Globus pallidus (tissue), 1 donor: ENCODE data around the gene PHEX.

Source experiments
- DNase-seq: peaks from one replicate; pipeline ENCODE4 v3.0.0-alpha.2; 2015; ENCODE audit warnings: low spot score

Gene PHEX

GRCh38 chrX:22041907-22042530 is 9.9 kb downstream of the PHEX start:
- DNase-seq, result no peak

- DNase-seq, result no peak
Measured at GRCh38 chrX:22043872-22044271, 11.7 kb downstream of the PHEX start.

- DNase-seq, result no peak
Measured at GRCh38 chrX:22047468-22047867, 15.3 kb downstream of the PHEX start.

- no peak for DNase-seq
Measured at GRCh38 chrX:22053481-22053880, 21.4 kb downstream of the PHEX start.

- no peak for DNase-seq
Measured at GRCh38 chrX:22056235-22056634, 24.1 kb downstream of the PHEX start.

GRCh38 chrX:22057667-22058066 is 25.5 kb downstream of the PHEX start:
- DNase-seq, result no peak

- DNase-seq, result no peak
Measured at GRCh38 chrX:22059775-22060174, 27.6 kb downstream of the PHEX start.

- DNase-seq, result no peak
Measured at GRCh38 chrX:22060415-22061280, 28.5 kb downstream of the PHEX start.

GRCh38 chrX:22063284-22063683 is 31.2 kb downstream of the PHEX start:
- no peak for DNase-seq

GRCh38 chrX:22069586-22069985 is 37.5 kb downstream of the PHEX start:
- no peak for DNase-seq

- DNase-seq, result no peak
Measured at GRCh38 chrX:22073928-22074327, 41.8 kb downstream of the PHEX start.

GRCh38 chrX:22078117-22078516 is 46.0 kb downstream of the PHEX start:
- no peak for DNase-seq

GRCh38 chrX:22081475-22082092 is 49.5 kb downstream of the PHEX start:
- peak; percentile 1 for DNase-seq

GRCh38 chrX:22086003-22086402 is 53.9 kb downstream of the PHEX start:
- DNase-seq, result no peak

GRCh38 chrX:22087011-22087557 is 55.0 kb downstream of the PHEX start:
- DNase-seq, result no peak

- no peak for DNase-seq
Measured at GRCh38 chrX:22088326-22088725, 56.2 kb downstream of the PHEX start.

GRCh38 chrX:22090181-22090580 is 58.1 kb downstream of the PHEX start:
- no peak for DNase-seq

GRCh38 chrX:22093550-22093949 is 61.4 kb downstream of the PHEX start:
- no peak for DNase-seq

- no peak for DNase-seq
Measured at GRCh38 chrX:22095286-22095685, 63.2 kb downstream of the PHEX start.

- no peak for DNase-seq
Measured at GRCh38 chrX:22095856-22096255, 63.7 kb downstream of the PHEX start.

GRCh38 chrX:22097012-22097694 is 65.0 kb downstream of the PHEX start:
- no peak for DNase-seq

- DNase-seq, result no peak
Measured at GRCh38 chrX:22105231-22105630, 73.1 kb downstream of the PHEX start.
